Measurements from ENCODE around the gene FRMD8.

Gene FRMD8

DNA sequence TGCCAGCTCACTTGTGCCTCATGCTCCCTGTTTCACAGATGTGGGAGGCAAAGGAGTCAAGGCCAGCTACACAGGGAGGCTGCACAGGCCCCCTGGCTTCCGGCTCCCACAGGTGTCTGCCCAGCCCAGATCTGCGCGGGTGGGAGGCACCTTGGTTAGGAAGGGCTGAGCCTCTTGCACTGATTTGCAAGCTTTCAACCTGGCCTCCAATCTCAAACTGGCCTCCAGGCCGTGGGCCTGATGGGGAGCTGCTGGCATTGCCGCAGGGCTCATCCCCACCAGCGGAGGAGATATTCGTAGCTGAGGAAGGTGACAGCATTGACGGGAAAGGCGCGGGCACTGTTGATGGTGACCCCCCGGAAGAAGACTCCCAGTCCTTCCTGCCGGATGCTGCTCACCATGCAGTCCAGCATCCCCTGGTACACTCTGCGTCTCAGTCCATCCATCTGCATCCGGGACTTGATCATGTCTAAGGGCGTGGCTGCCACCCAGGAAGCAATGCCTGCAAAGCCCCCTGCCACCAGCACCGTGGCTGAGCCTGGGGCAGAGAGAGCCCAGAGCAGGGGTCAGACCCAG is 10.2 kb upstream of the FRMD8 start:
- DNase-seq: no peak

DNA sequence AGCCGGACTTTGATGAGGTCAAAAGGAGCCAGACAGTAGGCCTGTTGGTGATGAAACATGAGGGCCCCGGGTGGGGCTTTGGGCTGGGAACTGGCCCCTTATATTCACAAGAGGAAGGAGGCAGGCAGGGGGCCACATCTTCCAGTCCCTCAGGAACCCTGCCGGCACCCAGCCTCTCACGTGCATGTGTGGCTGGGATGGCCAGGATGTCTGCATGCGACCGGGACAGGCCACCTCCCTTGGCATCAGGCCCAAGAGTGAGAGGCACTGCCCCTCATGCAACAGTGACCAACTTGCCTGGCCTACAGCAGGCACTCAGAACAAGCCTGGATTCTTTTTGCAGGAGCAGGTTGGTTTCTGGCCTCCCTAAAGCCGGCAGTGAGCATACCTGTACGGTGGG is 9.4 kb upstream of the FRMD8 start:
- DNase-seq: no peak

- no peak for DNase-seq
Observed at GRCh38 chr11:65377777-65378176, 8.7 kb upstream of the FRMD8 start.

- no peak for DNase-seq
Observed at GRCh38 chr11:65378208-65378927, 8.1 kb upstream of the FRMD8 start.

DNA sequence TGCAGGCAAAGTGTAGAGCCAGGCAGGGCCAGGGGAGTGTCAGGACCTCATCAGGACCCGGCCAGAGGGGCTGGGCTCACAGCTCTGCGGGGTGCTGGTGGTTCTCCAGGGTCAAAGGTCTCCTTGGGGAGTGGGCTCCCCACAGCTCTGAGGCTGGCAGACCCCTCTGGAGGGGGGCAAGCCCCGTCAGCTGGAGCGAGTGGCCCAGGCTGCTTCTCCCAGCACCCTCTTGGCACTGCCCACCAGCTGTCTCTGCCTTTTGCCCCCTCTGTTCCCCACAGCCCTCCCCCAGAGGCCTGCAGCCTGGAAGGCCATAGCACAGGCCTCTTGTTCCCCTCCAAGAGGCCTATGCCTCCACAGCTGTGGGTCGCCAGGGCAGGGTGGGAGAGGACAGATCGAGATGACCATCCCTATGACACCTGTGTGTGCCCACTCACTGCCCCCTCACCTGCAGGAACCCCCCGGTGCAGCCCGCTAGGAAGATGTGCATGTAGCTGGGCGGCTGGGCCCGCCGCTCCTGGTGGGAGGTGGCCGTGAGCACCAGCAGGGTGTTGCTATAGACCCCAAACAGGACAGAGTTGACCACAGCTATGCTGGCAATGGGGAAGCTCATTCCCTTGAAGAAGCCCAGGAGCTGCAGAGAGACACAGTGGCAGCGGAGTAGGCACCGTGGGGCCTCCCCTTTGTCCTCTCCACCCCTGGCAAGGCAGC is 7.4 kb upstream of the FRMD8 start:
- no peak for DNase-seq

- DNase-seq: no peak
Observed at GRCh38 chr11:65379698-65380459, 6.6 kb upstream of the FRMD8 start.

- no peak for DNase-seq
Observed at GRCh38 chr11:65380460-65381119, 5.8 kb upstream of the FRMD8 start.

- DNase-seq: no peak
Observed at GRCh38 chr11:65381716-65382032, 4.8 kb upstream of the FRMD8 start.

GRCh38 chr11:65382033-65382803 is 4.2 kb upstream of the FRMD8 start, which contains the start of gene SLC25A45:
Gene SLC25A45, minus strand, starts transcription at chr11:65382646. Its CDS starts 695 bp downstream, at chr11:65381951.
- DNase-seq: peak; percentile 90

GRCh38 chr11:65382804-65383368 is 3.6 kb upstream of the FRMD8 start:
- DNase-seq: peak; percentile 90

GRCh38 chr11:65383778-65384177 is 2.7 kb upstream of the FRMD8 start:
- DNase-seq: no peak

DNA sequence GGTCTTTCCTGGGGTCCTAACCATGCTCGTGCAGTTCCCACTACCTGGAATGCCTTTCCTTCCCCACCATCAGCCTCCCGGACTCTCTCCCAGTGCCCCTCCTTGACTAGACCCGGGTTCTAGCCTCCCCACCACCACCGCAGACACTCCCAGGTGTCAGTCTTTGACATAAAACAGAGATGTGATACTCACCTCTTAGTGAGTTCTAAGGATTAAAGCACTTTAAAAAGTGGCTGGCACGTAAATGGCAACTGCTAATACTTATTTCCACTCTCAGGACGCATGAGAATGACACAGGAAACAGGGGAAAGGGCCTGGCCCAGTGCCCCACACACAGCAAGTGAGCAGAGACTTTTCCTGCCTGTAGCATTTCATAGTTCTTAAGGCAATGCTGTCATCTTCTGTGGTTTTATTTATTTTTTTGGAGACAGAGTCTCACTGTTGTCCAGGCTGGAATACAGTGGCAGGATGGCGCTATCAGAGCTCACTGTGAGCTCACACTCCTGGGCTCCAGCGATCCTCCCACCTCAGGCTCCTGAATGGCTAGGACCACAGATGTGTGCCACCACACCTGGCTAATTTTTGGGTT is 2.0 kb upstream of the FRMD8 start:
- no peak for DNase-seq

- DNase-seq: no peak
Observed at GRCh38 chr11:65388731-65389130, 2.3 kb downstream of the FRMD8 start.

DNA sequence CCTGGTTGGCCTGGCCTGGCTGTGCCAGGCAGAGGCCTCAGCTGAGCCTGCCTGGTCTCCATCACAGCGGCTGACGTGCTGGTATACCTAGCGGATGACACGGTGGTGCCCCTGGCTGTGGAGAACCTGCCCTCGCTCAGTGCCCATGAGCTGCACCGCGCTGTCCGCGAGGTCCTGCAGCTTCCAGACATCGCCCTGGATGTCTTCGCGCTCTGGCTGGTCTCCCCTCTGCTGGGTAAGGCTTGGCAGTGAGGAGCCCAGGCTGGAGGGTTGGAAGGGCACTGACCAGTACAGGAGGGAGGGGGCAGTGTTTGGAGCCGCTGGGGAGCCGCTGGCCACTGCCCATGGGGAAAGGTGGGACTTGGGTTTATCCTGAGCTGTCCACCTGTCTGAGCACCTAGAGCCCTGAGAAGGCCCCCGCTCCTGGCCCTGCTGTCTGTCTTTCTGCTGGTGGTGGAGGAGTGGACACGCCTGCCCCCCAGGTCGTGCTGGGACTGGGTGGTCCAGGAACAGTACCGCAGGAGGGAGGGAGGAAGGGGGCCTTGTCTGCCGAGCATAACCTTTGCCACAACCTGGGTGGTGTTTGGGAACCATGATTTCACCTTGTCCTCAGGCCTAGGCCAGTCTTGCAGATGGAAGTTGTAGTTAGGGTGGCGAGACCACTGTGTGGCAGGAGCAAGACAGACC is 3.0 kb downstream of the FRMD8 start:
- no peak for DNase-seq

- no peak for DNase-seq
Observed at GRCh38 chr11:65390099-65390941, 3.9 kb downstream of the FRMD8 start.

DNA sequence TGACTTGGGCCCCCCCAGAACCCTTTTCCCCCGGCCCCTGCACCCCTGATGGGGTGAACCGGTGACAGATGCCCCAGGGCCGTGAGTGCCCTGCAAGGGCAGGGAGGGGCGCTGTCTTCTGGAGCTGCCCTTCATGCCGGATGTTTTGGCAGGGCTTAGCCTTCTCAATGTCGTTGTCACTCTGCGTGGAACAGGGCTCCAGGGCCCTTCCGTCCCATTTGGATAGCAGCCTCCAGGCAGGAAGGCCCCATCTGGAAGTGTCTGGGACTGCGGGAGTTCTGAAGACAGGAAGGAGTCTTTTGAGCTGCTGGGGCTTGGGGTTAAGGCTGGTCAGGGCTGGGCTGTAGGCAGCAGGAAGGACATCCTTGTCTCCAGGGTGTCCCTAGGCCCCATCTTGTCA is 4.6 kb downstream of the FRMD8 start:
- DNase-seq: no peak

GRCh38 chr11:65392186-65392829 is 5.9 kb downstream of the FRMD8 start:
- no peak for DNase-seq

DNA sequence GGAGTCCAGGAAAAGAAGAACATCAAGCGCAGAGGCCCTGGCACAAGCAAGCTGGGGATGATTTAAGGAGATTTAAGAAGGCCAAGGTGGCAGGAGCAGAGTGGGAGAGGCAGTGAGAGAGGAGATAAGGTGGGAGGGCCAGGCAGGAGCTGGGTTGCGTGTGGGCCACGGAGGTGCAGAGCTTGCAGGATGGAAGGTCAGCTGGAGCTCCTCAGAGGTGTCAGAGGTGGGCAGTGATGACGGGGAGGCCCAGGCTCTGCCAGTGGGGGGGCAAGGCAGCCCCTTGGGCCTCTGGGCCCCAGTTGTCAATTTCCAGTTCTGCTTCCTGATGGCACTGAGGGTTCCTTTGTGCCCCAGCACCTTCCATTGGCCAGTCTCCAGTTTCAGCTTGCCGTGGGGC is 6.5 kb downstream of the FRMD8 start:
- no peak for DNase-seq

DNA sequence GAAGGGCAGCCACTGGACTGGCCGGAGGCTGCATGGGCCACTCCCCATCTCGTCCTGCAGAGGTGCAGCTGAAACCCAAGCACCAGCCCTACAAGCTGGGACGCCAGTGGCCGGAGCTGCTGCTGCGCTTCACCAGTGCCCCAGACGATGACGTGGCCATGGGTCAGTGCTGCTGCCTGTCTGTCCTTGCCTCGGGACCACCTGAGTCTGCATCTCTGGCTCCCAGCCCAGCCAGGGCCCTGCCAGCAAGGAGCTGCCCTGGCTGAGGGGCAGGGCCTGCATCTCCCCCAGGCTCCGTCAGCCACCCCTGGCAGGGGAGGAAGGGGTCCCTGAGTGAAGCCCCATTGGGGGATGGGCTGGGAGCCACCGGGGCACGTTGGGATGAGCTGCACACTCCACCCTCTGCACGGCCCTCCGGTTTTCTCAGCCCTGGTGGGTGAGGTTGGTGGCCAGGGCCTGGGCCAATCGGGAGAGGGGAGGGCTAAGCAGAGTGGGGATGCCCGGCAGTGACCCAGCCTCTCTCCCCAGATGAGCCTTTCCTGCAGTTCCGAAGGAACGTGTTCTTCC is 7.2 kb downstream of the FRMD8 start:
- no peak for DNase-seq
